NCI-H345 (cell line): ENCODE data around the gene KRT36.

ENCODE experiments used
- DNase-seq: peaks from one replicate; lab custom pipeline; 2025; lab: John Stamatoyannopoulos, UW

The KRT36 gene

DNA sequence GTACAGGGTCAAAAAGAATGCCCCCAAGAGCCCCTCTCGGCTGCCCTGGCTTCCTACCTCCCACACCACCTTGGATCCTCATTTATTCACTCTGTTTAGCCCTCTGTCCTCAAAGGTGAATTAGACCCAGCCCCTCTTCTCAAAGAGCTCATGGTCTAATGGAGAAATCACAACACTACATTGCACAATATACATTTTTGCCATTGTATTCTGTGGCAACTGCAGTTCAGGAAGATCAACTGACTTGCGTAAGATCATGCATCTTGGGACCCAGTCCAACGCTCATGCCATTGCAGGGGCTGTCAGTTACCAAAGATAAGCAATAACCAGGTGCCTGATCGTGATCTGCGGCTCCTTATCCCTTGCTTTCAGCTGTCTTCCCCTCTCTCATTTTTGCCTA, 50.3 kb downstream of the KRT36 start:
- DNase-seq = no peak

DNA sequence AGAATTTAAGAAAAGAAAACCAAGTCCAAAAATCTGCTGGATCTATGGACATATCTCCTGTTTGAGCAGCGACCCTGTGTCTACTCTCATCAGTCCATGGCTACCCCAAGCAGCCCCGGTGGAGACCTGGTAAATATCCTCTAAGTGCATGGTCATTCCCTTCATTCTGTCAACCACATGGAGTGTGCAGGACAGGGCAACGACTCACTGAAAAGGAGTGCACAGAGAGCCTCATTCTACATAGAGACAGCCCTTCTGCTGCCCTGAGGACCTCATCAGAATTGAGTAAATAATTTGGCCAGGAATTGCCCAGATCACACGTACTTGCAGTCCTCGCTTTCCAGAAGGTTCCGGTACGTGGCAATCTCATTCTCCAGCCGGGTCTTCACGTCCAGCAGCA, 51.9 kb downstream of the KRT36 start:
- no peak for DNase-seq

DNA sequence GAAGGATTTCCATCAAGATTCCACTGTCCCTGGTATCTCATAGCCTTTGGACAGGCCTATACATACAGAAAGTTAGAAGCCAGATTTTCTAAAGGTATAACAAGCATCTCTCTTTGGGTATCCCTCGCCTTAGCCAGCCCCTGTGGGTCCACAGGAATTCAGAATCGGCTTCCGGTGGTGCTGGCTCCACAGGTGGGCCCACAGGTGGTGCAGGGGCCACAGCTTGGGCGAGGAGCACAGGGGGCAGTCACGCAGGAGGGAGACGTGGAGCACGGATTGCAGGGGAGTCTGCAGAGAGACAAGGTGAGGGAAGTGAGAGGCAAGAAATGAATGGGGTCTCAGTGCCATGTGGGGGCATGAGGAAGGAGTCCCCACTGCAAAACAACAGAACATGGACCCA, 52.5 kb downstream of the KRT36 start:
- no peak for DNase-seq
